ENCODE measurements around the gene CRAMP1.

The CRAMP1 gene

DNA sequence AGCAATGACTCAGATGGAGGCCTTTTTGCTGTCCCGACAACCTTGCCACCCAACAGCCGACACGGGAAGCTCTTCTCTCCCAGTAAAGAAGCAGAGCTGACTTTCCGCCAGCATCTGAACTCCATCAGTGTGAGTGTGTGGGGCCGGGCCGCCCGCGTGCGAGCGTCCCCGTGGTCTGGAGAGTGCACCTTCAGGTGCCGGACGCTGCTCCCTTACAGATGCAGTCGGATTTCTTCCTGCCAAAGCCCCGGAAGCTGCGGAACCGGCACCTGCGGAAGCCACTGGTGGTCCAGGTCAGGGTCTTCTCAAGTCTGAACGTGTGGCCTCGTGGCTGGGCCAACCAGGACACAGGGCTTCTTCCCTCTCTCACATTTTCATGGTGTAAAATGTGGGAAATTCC lies 50.4 kb downstream of the CRAMP1 start:
- Histone ChIP-seq H3K9me3 (ENCODE audit: control insufficient read depth, low read length) (no peaks in the 10 kb centered on the region), H3K4me3 (ENCODE audit: insufficient read depth in 1 of 2, low read depth in 1 of 2, low read length in 2 of 2) (no peak overlapping the region), H3K4me2 (ENCODE audit: low read length, poor library complexity, severe bottlenecking) (no peak overlapping the region), H3K79me1 (replicated peaks; ENCODE audit: low read length, poor library complexity, severe bottlenecking) (peaks cover 40% of the 10 kb centered on the region), H3K14ac (ENCODE audit: low read length in 2 of 2) (no peak overlapping the region), H3K9ac (ENCODE audit: low read length) (no peak overlapping the region), H3K4ac (ENCODE audit: low read depth in 1 of 2, low read length in 2 of 2) (no peak overlapping the region), H2BK5ac (ENCODE audit: low read depth, low read length, poor library complexity, severe bottlenecking) (no peak overlapping the region), H4K91ac (ENCODE audit: low read length) (no peak overlapping the region), H4K8ac (ENCODE audit: low read length) (no peak overlapping the region), H3K27ac (ENCODE audit: low read length, poor library complexity, severe bottlenecking) (no peak overlapping the region), H2BK12ac (ENCODE audit: low read length in 2 of 2) (no peak overlapping the region), H2BK15ac (ENCODE audit: low read depth, poor library complexity, severe bottlenecking) (no peak overlapping the region), H3K23ac (ENCODE audit: low read length in 2 of 2) (no peak overlapping the region), H3K27me3 (ENCODE audit: control insufficient read depth in 1 of 2, insufficient read depth in 1 of 2, low read length in 2 of 2) (no peaks in the 10 kb centered on the region), H3K18ac (ENCODE audit: low read depth in 1 of 2, low read length in 2 of 2) (no peak overlapping the region), H3K36me3 (ENCODE audit: control insufficient read depth in 1 of 2, insufficient read depth in 2 of 2, low read depth in 1 of 2, low read length in 2 of 2) (peaks cover 87% of the 10 kb centered on the region in 2 experiments), H2AFZ (ENCODE audit: low read depth, low read length) (no peak overlapping the region), H3K4me1 (ENCODE audit: control insufficient read depth, insufficient read depth, low read depth, low read length) (peaks cover 8% of the 10 kb centered on the region), H2BK120ac (ENCODE audit: low read depth, low read length) (no peak overlapping the region), H2AK5ac (ENCODE audit: low read length, severe bottlenecking) (no peak overlapping the region)
- no peak for DNase-seq
- WGBS, result 99% methylated on average over 20 of the region's 20 CpGs

DNA sequence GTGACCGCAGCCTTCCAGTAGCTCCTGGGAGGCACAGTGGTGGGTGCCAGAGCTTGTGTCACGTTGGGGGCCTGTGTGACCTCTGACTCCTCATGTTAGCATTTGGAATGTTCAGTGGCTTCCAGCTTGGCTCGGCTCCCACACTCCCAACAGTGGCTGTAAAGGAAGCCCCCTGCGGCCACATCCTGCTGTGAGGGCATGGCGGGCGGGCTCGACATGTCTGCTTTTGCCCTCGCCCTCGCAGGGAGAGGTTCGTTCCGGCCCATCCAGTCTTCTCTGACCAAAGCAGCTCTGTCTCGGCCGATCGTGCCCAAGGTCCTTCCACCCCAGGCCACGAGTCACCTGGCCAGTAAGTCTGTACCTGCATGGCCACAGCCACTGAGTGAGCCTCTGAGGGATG lies 53.7 kb downstream of the CRAMP1 start:
- no peak overlapping the region for H3K27ac ChIP-seq (ENCODE audit: low read length, poor library complexity, severe bottlenecking)
- no peak overlapping the region for H2BK5ac ChIP-seq (ENCODE audit: low read depth, low read length, poor library complexity, severe bottlenecking)
- no peak overlapping the region for H2AK5ac ChIP-seq (ENCODE audit: low read length, severe bottlenecking)
- no peak overlapping the region for H2BK12ac ChIP-seq (ENCODE audit: low read length in 2 of 2)
- H2AFZ ChIP-seq (ENCODE audit: low read depth, low read length), result no peak overlapping the region
- peaks cover 40% of the 10 kb centered on the region for H3K79me1 ChIP-seq (replicated peaks; ENCODE audit: low read length, poor library complexity, severe bottlenecking)
- H4K91ac ChIP-seq (ENCODE audit: low read length), result no peak overlapping the region
- H3K36me3 ChIP-seq (ENCODE audit: control insufficient read depth in 1 of 2, insufficient read depth in 2 of 2, low read depth in 1 of 2, low read length in 2 of 2), result peaks cover 90% of the 10 kb centered on the region in 2 experiments
- H3K9ac ChIP-seq (ENCODE audit: low read length), result no peak overlapping the region
- 95% methylated on average over 14 of the region's 15 CpGs for WGBS
- H3K4me3 ChIP-seq (ENCODE audit: insufficient read depth in 1 of 2, low read depth in 1 of 2, low read length in 2 of 2), result no peak overlapping the region
- H3K27me3 ChIP-seq (ENCODE audit: control insufficient read depth in 1 of 2, insufficient read depth in 1 of 2, low read length in 2 of 2), result no peaks in the 10 kb centered on the region
- no peaks in the 10 kb centered on the region for H3K9me3 ChIP-seq (ENCODE audit: control insufficient read depth, low read length)
- DNase-seq, result no peak
- no peak overlapping the region for H3K14ac ChIP-seq (ENCODE audit: low read length in 2 of 2)
- H3K4me2 ChIP-seq (ENCODE audit: low read length, poor library complexity, severe bottlenecking), result no peak overlapping the region
- H3K23ac ChIP-seq (ENCODE audit: low read length in 2 of 2), result no peak overlapping the region
- no peak overlapping the region for H2BK15ac ChIP-seq (ENCODE audit: low read depth, poor library complexity, severe bottlenecking)
- no peak overlapping the region for H3K18ac ChIP-seq (ENCODE audit: low read depth in 1 of 2, low read length in 2 of 2)
- peaks cover 5% of the 10 kb centered on the region for H3K4me1 ChIP-seq (ENCODE audit: control insufficient read depth, insufficient read depth, low read depth, low read length)
- H3K4ac ChIP-seq (ENCODE audit: low read depth in 1 of 2, low read length in 2 of 2), result no peak overlapping the region
- H4K8ac ChIP-seq (ENCODE audit: low read length), result no peak overlapping the region
- no peak overlapping the region for H2BK120ac ChIP-seq (ENCODE audit: low read depth, low read length)

DNA sequence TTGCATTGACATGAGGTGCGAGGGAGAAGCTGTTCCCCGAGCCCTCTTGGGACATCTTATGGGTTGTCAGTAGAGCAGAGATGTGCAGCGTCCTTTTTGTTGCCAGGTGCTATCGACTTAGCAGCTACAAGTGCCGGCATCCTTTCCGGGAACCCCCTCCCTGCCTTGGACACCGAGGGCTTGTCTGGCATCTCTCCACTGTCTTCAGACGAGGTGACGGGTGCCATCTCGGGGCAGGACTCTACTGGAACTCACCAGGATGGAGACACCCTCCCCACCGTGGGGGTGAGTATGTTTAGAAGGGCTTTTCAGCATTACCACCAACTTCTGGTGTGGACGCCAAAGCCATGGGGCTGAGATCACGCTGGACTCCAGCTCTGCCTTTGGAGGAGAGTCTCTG lies 54.2 kb downstream of the CRAMP1 start:
- no peak overlapping the region for H3K18ac ChIP-seq (ENCODE audit: low read depth in 1 of 2, low read length in 2 of 2)
- peaks cover 5% of the 10 kb centered on the region for H3K4me1 ChIP-seq (ENCODE audit: control insufficient read depth, insufficient read depth, low read depth, low read length)
- DNase-seq, result no peak
- no peak overlapping the region for H2BK12ac ChIP-seq (ENCODE audit: low read length in 2 of 2)
- H2AK5ac ChIP-seq (ENCODE audit: low read length, severe bottlenecking), result no peak overlapping the region
- H4K91ac ChIP-seq (ENCODE audit: low read length), result no peak overlapping the region
- no peak overlapping the region for H2BK15ac ChIP-seq (ENCODE audit: low read depth, poor library complexity, severe bottlenecking)
- no peak overlapping the region for H3K4me2 ChIP-seq (ENCODE audit: low read length, poor library complexity, severe bottlenecking)
- no peaks in the 10 kb centered on the region for H3K9me3 ChIP-seq (ENCODE audit: control insufficient read depth, low read length)
- H3K14ac ChIP-seq (ENCODE audit: low read length in 2 of 2), result no peak overlapping the region
- H3K79me1 ChIP-seq (replicated peaks; ENCODE audit: low read length, poor library complexity, severe bottlenecking), result peaks cover 45% of the 10 kb centered on the region
- H3K36me3 ChIP-seq (ENCODE audit: control insufficient read depth in 1 of 2, insufficient read depth in 2 of 2, low read depth in 1 of 2, low read length in 2 of 2), result peaks cover 92 to 95% of the 10 kb centered on the region in 2 experiments
- 97% methylated on average over 13 of the region's 13 CpGs for WGBS
- no peak overlapping the region for H2BK5ac ChIP-seq (ENCODE audit: low read depth, low read length, poor library complexity, severe bottlenecking)
- no peak overlapping the region for H3K27ac ChIP-seq (ENCODE audit: low read length, poor library complexity, severe bottlenecking)
- no peak overlapping the region for H2AFZ ChIP-seq (ENCODE audit: low read depth, low read length)
- no peak overlapping the region for H3K4me3 ChIP-seq (ENCODE audit: insufficient read depth in 1 of 2, low read depth in 1 of 2, low read length in 2 of 2)
- no peak overlapping the region for H2BK120ac ChIP-seq (ENCODE audit: low read depth, low read length)
- no peak overlapping the region for H3K9ac ChIP-seq (ENCODE audit: low read length)
- H4K8ac ChIP-seq (ENCODE audit: low read length), result no peak overlapping the region
- no peaks in the 10 kb centered on the region for H3K27me3 ChIP-seq (ENCODE audit: control insufficient read depth in 1 of 2, insufficient read depth in 1 of 2, low read length in 2 of 2)
- no peak overlapping the region for H3K23ac ChIP-seq (ENCODE audit: low read length in 2 of 2)
- H3K4ac ChIP-seq (ENCODE audit: low read depth in 1 of 2, low read length in 2 of 2), result no peak overlapping the region

DNA sequence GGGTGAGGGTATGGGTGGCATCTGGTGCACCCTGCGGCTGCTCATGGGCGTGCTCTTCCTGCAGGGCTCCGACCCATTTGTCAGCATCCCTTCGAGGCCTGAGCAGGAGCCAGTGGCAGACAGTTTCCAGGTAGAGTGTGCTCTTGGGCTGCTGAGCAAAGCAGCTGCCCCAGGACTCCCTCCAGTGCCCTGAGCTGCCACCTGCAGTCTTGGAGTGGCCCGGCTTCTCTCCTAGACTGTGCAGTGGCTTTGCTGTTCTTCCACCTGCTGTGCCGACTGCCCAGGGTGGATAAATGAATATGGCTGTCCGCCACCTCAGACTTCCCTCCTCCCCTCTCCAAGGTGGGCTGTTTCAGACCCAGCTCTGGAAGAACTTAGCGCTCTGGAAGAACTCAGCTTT lies 55.1 kb downstream of the CRAMP1 start:
- Histone ChIP-seq H3K18ac (ENCODE audit: low read depth in 1 of 2, low read length in 2 of 2) (no peak overlapping the region), H3K27me3 (ENCODE audit: control insufficient read depth in 1 of 2, insufficient read depth in 1 of 2, low read length in 2 of 2) (no peaks in the 10 kb centered on the region), H3K9me3 (ENCODE audit: control insufficient read depth, low read length) (no peaks in the 10 kb centered on the region), H3K4me1 (ENCODE audit: control insufficient read depth, insufficient read depth, low read depth, low read length) (peaks cover 5% of the 10 kb centered on the region), H3K27ac (ENCODE audit: low read length, poor library complexity, severe bottlenecking) (no peak overlapping the region), H2BK120ac (ENCODE audit: low read depth, low read length) (no peak overlapping the region), H2BK15ac (ENCODE audit: low read depth, poor library complexity, severe bottlenecking) (no peak overlapping the region), H2AFZ (ENCODE audit: low read depth, low read length) (no peak overlapping the region), H3K14ac (ENCODE audit: low read length in 2 of 2) (no peak overlapping the region), H3K4me3 (ENCODE audit: insufficient read depth in 1 of 2, low read depth in 1 of 2, low read length in 2 of 2) (no peak overlapping the region), H2BK5ac (ENCODE audit: low read depth, low read length, poor library complexity, severe bottlenecking) (no peak overlapping the region), H4K91ac (ENCODE audit: low read length) (no peak overlapping the region), H3K4ac (ENCODE audit: low read depth in 1 of 2, low read length in 2 of 2) (no peak overlapping the region), H4K8ac (ENCODE audit: low read length) (no peak overlapping the region), H3K4me2 (ENCODE audit: low read length, poor library complexity, severe bottlenecking) (no peak overlapping the region), H3K23ac (ENCODE audit: low read length in 2 of 2) (no peak overlapping the region), H2AK5ac (ENCODE audit: low read length, severe bottlenecking) (no peak overlapping the region), H2BK12ac (ENCODE audit: low read length in 2 of 2) (no peak overlapping the region), H3K9ac (ENCODE audit: low read length) (no peak overlapping the region), H3K79me1 (replicated peaks; ENCODE audit: low read length, poor library complexity, severe bottlenecking) (peaks cover 40% of the 10 kb centered on the region), H3K36me3 (ENCODE audit: control insufficient read depth in 1 of 2, insufficient read depth in 2 of 2, low read depth in 1 of 2, low read length in 2 of 2) (peaks cover 93 to 97% of the 10 kb centered on the region in 2 experiments)
- no peak for DNase-seq
- WGBS, result 95% methylated on average over 8 of the region's 8 CpGs
